SK-N-SH treated with all-trans-retinoic acid at 6 μM for 48 hours (cell line): ENCODE measurements around the gene SHOC2.

Experiments
- ATAC-seq: fragments of 200-7000 bp; cut with Tn5 transposase; 3 replicates; pipeline ENCODE4 v1.9.1; 2020; ENCODE audit warnings: mild to moderate bottlenecking, moderate library complexity
- ARNTL ChIP-seq: fragments of 450-650 bp; formaldehyde crosslinking; IDR thresholded peaks from 2 replicates; pipeline ENCODE4 v1.5.0; 2020; ENCODE audit warnings: low read depth, mild to moderate bottlenecking, moderate library complexity, borderline replicate concordance
- BACH2 ChIP-seq: fragments of 250-450 bp; sonication (Bioruptor Pico); IDR thresholded peaks from 2 replicates; pipeline ENCODE4 v1.9.0; 2021; ENCODE audit warnings: mild to moderate bottlenecking, borderline replicate concordance
- CREB5 ChIP-seq: fragments of 250-450 bp; sonication (Bioruptor Pico); IDR thresholded peaks from 2 replicates; pipeline ENCODE4 v1.5.1; 2020; ENCODE audit warnings: low read depth, mild to moderate bottlenecking, moderate library complexity
- CSDC2 ChIP-seq: fragments of 250-450 bp; sonication (Bioruptor Pico); IDR thresholded peaks from 2 replicates; pipeline ENCODE4 v1.5.0; 2020; ENCODE audit warnings: mild to moderate bottlenecking, moderate library complexity
- CSRNP3 ChIP-seq: fragments of 250-450 bp; sonication (Bioruptor Pico); IDR thresholded peaks from 2 replicates; pipeline ENCODE4 v1.5.1; 2021; ENCODE audit warnings: mild to moderate bottlenecking, moderate library complexity
- ESRRG ChIP-seq: fragments of 250-450 bp; sonication (Bioruptor Pico); IDR thresholded peaks from 2 replicates; pipeline ENCODE4 v1.6.1; 2021; ENCODE audit warnings: mild to moderate bottlenecking
- GLIS3 ChIP-seq: fragments of 250-450 bp; sonication (Bioruptor Pico); IDR thresholded peaks from 2 replicates; pipeline ENCODE4 v1.5.0; 2020; ENCODE audit warnings: mild to moderate bottlenecking, moderate library complexity
- ISL1 ChIP-seq: fragments of 250-450 bp; sonication (Bioruptor Pico); IDR thresholded peaks from 2 replicates; pipeline ENCODE4 v2.1.2; 2022; ENCODE audit warnings: mild to moderate bottlenecking, moderate library complexity
- OSR1 ChIP-seq: fragments of 250-450 bp; sonication (Bioruptor Pico); IDR thresholded peaks from 2 replicates; pipeline ENCODE4 v1.8.0; 2022; ENCODE audit warnings: moderate library complexity, mild to moderate bottlenecking, inconsistent platforms
- PATZ1 ChIP-seq: fragments of 250-450 bp; sonication (Bioruptor Pico); IDR thresholded peaks from 2 replicates; pipeline ENCODE4 v1.8.0; 2020; ENCODE audit warnings: mild to moderate bottlenecking, moderate library complexity, borderline replicate concordance
- POU6F1 ChIP-seq: fragments of 250-450 bp; sonication (Bioruptor Pico); IDR thresholded peaks from 2 replicates; pipeline ENCODE4 v1.8.0; 2021; ENCODE audit warnings: low read depth, mild to moderate bottlenecking, moderate library complexity, borderline replicate concordance
- RARB ChIP-seq: fragments of 250-450 bp; sonication (Bioruptor Pico); IDR thresholded peaks from 2 replicates; pipeline ENCODE4 v1.8.0; 2021; ENCODE audit warnings: mild to moderate bottlenecking, moderate library complexity
- SNAI2 ChIP-seq: fragments of 250-450 bp; sonication (Bioruptor Pico); IDR thresholded peaks from 2 replicates; pipeline ENCODE4 v1.5.0; 2020; ENCODE audit warnings: mild to moderate bottlenecking, moderate library complexity
- TCF4 ChIP-seq: fragments of 250-450 bp; sonication (Bioruptor Pico); IDR thresholded peaks from 2 replicates; pipeline ENCODE4 v1.8.0; 2021; ENCODE audit warnings: mild to moderate bottlenecking, moderate library complexity, borderline replicate concordance
- TOX ChIP-seq: fragments of 250-450 bp; sonication (Bioruptor Pico); IDR thresholded peaks from 2 replicates; pipeline ENCODE4 v1.8.0; 2021; ENCODE audit warnings: mild to moderate bottlenecking, moderate library complexity, borderline replicate concordance
- TSHZ2 ChIP-seq: fragments of 250-450 bp; sonication (Bioruptor Pico); IDR thresholded peaks from 2 replicates; pipeline ENCODE4 v1.5.0; 2020; ENCODE audit warnings: mild to moderate bottlenecking, moderate library complexity
- ZC3H10 ChIP-seq: fragments of 250-450 bp; sonication (Bioruptor Pico); IDR thresholded peaks from 2 replicates; pipeline ENCODE4 v1.5.1; 2021; ENCODE audit warnings: mild to moderate bottlenecking, moderate library complexity
- ZFP3 ChIP-seq: fragments of 250-450 bp; sonication (Bioruptor Pico); IDR thresholded peaks from 2 replicates; pipeline ENCODE4 v1.5.0; 2020; ENCODE audit warnings: mild to moderate bottlenecking, moderate library complexity
- ZNF565 ChIP-seq: fragments of 450-650 bp; formaldehyde crosslinking; conservative IDR thresholded peaks from 2 replicates; pipeline ENCODE4 v1.5.0; 2020; ENCODE audit warnings: low read depth, mild to moderate bottlenecking, moderate library complexity
- ZNF70 ChIP-seq: fragments of 450-650 bp; formaldehyde crosslinking; IDR thresholded peaks from 2 replicates; pipeline ENCODE4 v1.5.0; 2020; ENCODE audit warnings: mild to moderate bottlenecking, moderate library complexity
- ZNF8 ChIP-seq: fragments of 450-650 bp; formaldehyde crosslinking; IDR thresholded peaks from 2 replicates; pipeline ENCODE4 v1.5.0; 2020; ENCODE audit warnings: mild to moderate bottlenecking, moderate library complexity

SHOC2 gene

GRCh38 chr10:110962443-110962842 lies 43.0 kb downstream of the SHOC2 start:
- no peak for TF ChIP-seq ZNF8 (CRISPR knock-in tag)
- TF ChIP-seq TSHZ2 (CRISPR knock-in tag), result no peak
- TF ChIP-seq ISL1 (CRISPR knock-in tag), result no peak
- TF ChIP-seq CSRNP3 (CRISPR knock-in tag), result no peak
- TF ChIP-seq ESRRG (CRISPR knock-in tag), result no peak
- TF ChIP-seq ZFP3 (CRISPR knock-in tag), result no peak
- no peak for TF ChIP-seq TCF4
- no peak for TF ChIP-seq ZNF70 (CRISPR knock-in tag)
- TF ChIP-seq PATZ1 (CRISPR knock-in tag), result no peak
- TF ChIP-seq TOX, result no peak
- TF ChIP-seq CSDC2 (CRISPR knock-in tag), result no peak
- no peak for TF ChIP-seq ZC3H10 (CRISPR knock-in tag)
- no peak for TF ChIP-seq BACH2 (CRISPR knock-in tag)
- TF ChIP-seq POU6F1, result no peak
- TF ChIP-seq ARNTL (CRISPR knock-in tag), result no peak
- no peak for ATAC-seq

- TF ChIP-seq SNAI2 (CRISPR knock-in tag), result no peak
- no peak for ATAC-seq
These were observed 43.8 kb downstream of the SHOC2 start for GRCh38 chr10:110963162-110963561.

GRCh38 chr10:110964681-110965080 lies 45.3 kb downstream of the SHOC2 start:
- ATAC-seq, result no peak
- TF ChIP-seq ISL1 (CRISPR knock-in tag), result no peak
- TF ChIP-seq ARNTL (CRISPR knock-in tag), result no peak
- TF ChIP-seq ZFP3 (CRISPR knock-in tag), result no peak
- TF ChIP-seq CREB5 (CRISPR knock-in tag), result no peak
- TF ChIP-seq OSR1 (CRISPR knock-in tag), result no peak
- TF ChIP-seq ZC3H10 (CRISPR knock-in tag), result no peak
- TF ChIP-seq ZNF8 (CRISPR knock-in tag), result no peak
- TF ChIP-seq CSDC2 (CRISPR knock-in tag), result no peak
- TF ChIP-seq BACH2 (CRISPR knock-in tag), result no peak
- TF ChIP-seq ZNF565 (CRISPR knock-in tag), result no peak

- no peak for TF ChIP-seq OSR1 (CRISPR knock-in tag)
- TF ChIP-seq ZFP3 (CRISPR knock-in tag), result no peak
- no peak for TF ChIP-seq POU6F1
- TF ChIP-seq ZNF70 (CRISPR knock-in tag), result no peak
- no peak for TF ChIP-seq GLIS3 (CRISPR knock-in tag)
- no peak for TF ChIP-seq RARB
- no peak for TF ChIP-seq TCF4
- TF ChIP-seq CREB5 (CRISPR knock-in tag), result no peak
- TF ChIP-seq TOX, result no peak
- ATAC-seq, result no peak
These were observed 45.8 kb downstream of the SHOC2 start for GRCh38 chr10:110965216-110965615.
